Lower leg skin (tissue), 3 donors: ENCODE measurements around the gene CLEC16A.

Experiments
- CTCF ChIP-seq, 3 donors: fragments of 450-650 bp; IDR thresholded peaks; one replicate each; pipeline ENCODE4 v1.5.1; 2016; ENCODE audit warnings: antibody characterized with exemption in 3 of 3, mild to moderate bottlenecking in 3 of 3, moderate library complexity in 2 of 3
- POLR2A ChIP-seq, 2 donors: fragments of 450-650 bp; IDR thresholded peaks; one replicate each; pipeline ENCODE4 v1.6.1; 2016 to 2017; ENCODE audit warnings: antibody characterized with exemption in 2 of 2, mild to moderate bottlenecking in 1 of 2, moderate library complexity in 1 of 2

GRCh38 chr16:10932959-10933710 is 11.2 kb upstream of the CLEC16A start:
- TF ChIP-seq CTCF (IDR thresholded peaks at IDR 0.05) (no peak), POLR2A (IDR thresholded peaks at IDR 0.05) (no peak)
